NCI-H2107 treated with DMSO at 0.1 percent for 48 hours (cell line): ENCODE results near the gene MAGEB6B.
"Not testable (repeated sequence)": the region's sequence is repeated elsewhere in the genome, so short reads cannot be mapped to it uniquely, and the experiment has no call there.

Experiments used
- DNase-seq: peaks from one replicate; lab custom pipeline; 2025; ENCODE audit not compliant: unreplicated experiment; lab: John Stamatoyannopoulos, UW

The MAGEB6B gene, protein sequence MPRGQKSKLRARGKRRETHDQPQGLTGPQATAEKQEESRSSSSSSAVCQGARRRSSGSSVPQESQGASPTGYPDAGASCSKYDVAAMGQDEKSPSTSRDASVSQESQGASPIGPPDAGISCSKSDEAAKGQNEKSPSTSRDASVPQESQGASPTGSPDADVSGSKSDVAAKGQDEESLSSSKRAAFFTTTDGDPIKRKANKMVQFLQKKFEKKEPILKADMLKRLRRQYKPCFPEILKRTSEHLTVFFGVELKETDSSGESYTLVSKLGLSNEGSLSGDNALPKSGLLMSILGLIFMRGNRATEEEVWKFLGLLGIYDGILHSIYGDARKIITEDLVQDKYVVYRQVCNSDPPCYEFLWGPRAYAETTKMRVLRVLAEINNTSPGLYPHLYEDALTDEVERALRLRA

GRCh38 chrX:26160301-26160700 is at the start of gene MAGEB6B:
Gene MAGEB6B (plus strand): TSS chrX:26160601. CDS start chrX:26160601, 0 bp downstream.
- no peak for DNase-seq

DNA sequence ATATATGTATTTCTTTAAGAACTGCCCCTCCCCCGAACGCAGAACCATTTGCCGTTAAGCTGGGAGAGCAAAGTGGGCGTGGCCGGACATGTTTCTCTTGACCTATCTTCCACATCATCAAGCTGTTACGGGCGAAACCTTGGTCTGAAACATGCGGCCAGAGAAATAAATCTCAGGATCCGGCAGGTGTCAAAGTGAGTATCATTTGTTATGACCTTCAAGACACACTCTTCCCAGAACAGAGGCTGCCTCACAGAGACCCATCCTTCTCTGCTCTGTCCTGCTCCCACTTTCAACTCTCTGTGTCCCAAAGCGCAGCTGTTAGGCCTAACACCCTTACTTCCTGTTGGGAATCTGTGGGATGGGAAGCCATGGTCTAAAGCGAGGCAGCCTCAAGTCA is 22.1 kb upstream of the MAGEB6B start, which contains the start of gene MAGEB18:
Gene MAGEB18 (plus strand): TSS at position 70 of the 400 bp plus-strand sequence. CDS start 643 bp downstream, outside the sequence.
- no peak for DNase-seq

GRCh38 chrX:26146024-26146423 is 14.4 kb upstream of the MAGEB6B start:
- DNase-seq, result no peak

- no peak for DNase-seq
Measured at GRCh38 chrX:26192204-26192603, 31.8 kb downstream of the MAGEB6B start, which contains the start of gene MAGEB6. Gene MAGEB6 (plus strand): TSS chrX:26192440. CDS start chrX:26193847, 1,407 bp downstream.

GRCh38 chrX:26203561-26203960 is 43.2 kb downstream of the MAGEB6B start:
- DNase-seq, result no peak

DNA sequence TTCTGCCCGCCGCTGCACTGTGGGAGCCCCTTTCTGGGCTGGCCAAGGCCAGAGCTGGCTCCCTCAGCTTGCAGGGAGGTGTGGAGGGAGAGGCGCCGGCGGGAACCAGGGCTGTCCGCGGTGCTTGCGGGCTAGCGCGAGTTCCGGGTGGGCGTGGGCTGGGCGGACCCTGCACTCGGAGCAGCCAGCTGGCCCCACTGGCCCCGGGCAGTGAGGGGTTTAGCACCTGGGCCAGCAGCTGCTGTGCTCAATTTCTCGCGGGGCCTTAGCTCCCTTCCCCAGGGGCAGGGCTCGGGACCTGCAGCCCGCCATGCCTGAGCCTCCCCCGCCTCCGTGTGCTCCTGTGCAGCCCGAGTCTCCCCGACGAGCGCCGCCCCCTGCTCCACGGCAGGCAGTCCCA is 44.3 kb downstream of the MAGEB6B start:
- not testable (repeated sequence) for DNase-seq

DNA sequence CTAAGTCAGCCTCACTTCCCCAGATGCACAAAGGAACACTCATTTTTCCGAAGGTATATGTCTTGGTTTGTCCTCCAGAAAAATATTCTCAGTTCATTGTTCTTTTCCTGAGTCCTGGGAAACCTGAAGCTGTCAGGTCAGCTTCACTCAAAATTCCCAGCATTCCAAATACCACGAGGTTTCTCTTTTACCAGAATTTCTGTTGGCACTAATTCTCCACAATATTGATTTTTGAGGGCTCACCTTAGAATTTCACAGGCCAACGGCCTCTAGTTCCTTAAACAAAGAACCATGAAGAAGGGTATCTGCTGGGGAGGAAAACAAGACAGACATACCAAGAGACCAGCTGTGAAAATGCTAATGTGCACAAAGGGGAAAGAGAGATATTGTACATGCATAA is 47.6 kb downstream of the MAGEB6B start:
- DNase-seq, result no peak
